B cell (primary cell): ENCODE data around the gene GGTA1.

Experiments used
- EZH2 ChIP-seq: IDR thresholded peaks from 2 replicates; pipeline ENCODE4 v1.6.1; 2012; ENCODE audit warnings: borderline replicate concordance, low read depth, mild to moderate bottlenecking, moderate library complexity, low read length; ENCODE audit not compliant: insufficient read depth, poor library complexity, severe bottlenecking
- TF ChIP-seq, protein P1 (sequence below): fragments of 200-600 bp; IDR thresholded peaks from one replicate; pipeline ENCODE4 v1.8.0; 2022; ENCODE audit warnings: antibody characterized with exemption, mild to moderate bottlenecking

DNA sequence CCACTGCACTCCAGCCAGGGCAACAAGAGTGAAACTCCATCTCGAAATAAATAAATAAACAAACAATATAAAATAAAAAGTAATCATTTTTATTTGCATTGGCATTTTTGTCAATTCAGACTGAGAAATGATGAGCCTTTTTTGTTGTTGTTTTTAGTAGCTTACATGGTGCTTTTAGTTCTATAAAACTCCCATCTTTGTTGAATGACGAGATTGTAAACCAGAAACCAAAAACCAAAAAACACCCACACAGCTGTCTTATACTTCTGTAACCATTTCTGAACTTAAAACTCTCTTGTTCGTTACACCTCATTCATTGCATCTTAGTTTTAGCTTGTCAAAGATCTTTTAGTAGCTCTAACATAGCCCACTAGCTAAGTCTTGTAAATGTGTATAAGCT, 44.7 kb downstream of the GGTA1 start:
- TF ChIP-seq, protein P1, sequence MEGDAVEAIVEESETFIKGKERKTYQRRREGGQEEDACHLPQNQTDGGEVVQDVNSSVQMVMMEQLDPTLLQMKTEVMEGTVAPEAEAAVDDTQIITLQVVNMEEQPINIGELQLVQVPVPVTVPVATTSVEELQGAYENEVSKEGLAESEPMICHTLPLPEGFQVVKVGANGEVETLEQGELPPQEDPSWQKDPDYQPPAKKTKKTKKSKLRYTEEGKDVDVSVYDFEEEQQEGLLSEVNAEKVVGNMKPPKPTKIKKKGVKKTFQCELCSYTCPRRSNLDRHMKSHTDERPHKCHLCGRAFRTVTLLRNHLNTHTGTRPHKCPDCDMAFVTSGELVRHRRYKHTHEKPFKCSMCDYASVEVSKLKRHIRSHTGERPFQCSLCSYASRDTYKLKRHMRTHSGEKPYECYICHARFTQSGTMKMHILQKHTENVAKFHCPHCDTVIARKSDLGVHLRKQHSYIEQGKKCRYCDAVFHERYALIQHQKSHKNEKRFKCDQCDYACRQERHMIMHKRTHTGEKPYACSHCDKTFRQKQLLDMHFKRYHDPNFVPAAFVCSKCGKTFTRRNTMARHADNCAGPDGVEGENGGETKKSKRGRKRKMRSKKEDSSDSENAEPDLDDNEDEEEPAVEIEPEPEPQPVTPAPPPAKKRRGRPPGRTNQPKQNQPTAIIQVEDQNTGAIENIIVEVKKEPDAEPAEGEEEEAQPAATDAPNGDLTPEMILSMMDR, result no peak
- no peak for TF ChIP-seq EZH2
